SK-N-SH (cell line): ENCODE measurements around the gene TMPRSS13.

Source experiments
- CHD2 ChIP-seq: fragments of 150-350 bp; IDR thresholded peaks from 2 replicates; pipeline ENCODE4 v1.6.1; 2018; ENCODE audit warnings: low read length; ENCODE audit not compliant: partially characterized antibody
- CTCF ChIP-seq: fragments of 200-600 bp; sonication (generic); IDR thresholded peaks from 2 replicates; pipeline ENCODE4 v1.6.1; 2017; ENCODE audit warnings: antibody characterized with exemption, mild to moderate bottlenecking, moderate library complexity
- EP300 ChIP-seq, 2 experiments: IDR thresholded peaks; 2 replicates each; pipeline versions ENCODE4 v1.4.0 to v1.6.1; 2012; ENCODE audit warnings: borderline replicate concordance in 1 of 2, low read depth in 1 of 2, low read length in 1 of 2
- EZH2phosphoT487 ChIP-seq: fragments of 200-600 bp; sonication (generic); IDR thresholded peaks from 2 replicates; pipeline ENCODE4 v1.6.1; 2017; ENCODE audit warnings: low read depth, mixed run types, mild to moderate bottlenecking, antibody characterized with exemption, moderate library complexity, borderline replicate concordance
- FOSL2 ChIP-seq: IDR thresholded peaks from 2 replicates; pipeline ENCODE4 v1.4.0; 2012; ENCODE audit warnings: low read depth, mild to moderate bottlenecking, moderate library complexity, borderline replicate concordance
- GATA2 ChIP-seq: sonication (generic); formaldehyde crosslinking; IDR thresholded peaks from 2 replicates; pipeline ENCODE4 v1.5.0; 2020; ENCODE audit warnings: mild to moderate bottlenecking, missing genetic modification reagents
- IRF3 ChIP-seq: fragments of 150-350 bp; IDR thresholded peaks from 2 replicates; pipeline ENCODE4 v1.6.1; 2016; ENCODE audit warnings: mild to moderate bottlenecking, low read depth, low read length
- MEF2A ChIP-seq: IDR thresholded peaks from 2 replicates; pipeline ENCODE4 v1.4.0; 2012; ENCODE audit warnings: low read depth, borderline replicate concordance
- POLR2AphosphoS5 ChIP-seq: IDR thresholded peaks from 2 replicates; pipeline ENCODE4 v1.6.1; 2012; ENCODE audit warnings: low read depth, low read length
- SIN3A ChIP-seq: IDR thresholded peaks from 2 replicates; pipeline ENCODE4 v1.6.1; 2012; ENCODE audit warnings: low read depth, mild to moderate bottlenecking, low read length, moderate library complexity, borderline replicate concordance
- SMC3 ChIP-seq: IDR thresholded peaks from 2 replicates; pipeline ENCODE4 v1.6.1; 2012; ENCODE audit warnings: low read depth, low read length, improper control_type of control experiment
- TAF1 ChIP-seq: IDR thresholded peaks from 2 replicates; pipeline ENCODE4 v1.6.1; 2012; ENCODE audit warnings: low read depth, mild to moderate bottlenecking, low read length, moderate library complexity, borderline replicate concordance
- USF2 ChIP-seq: fragments of 150-350 bp; IDR thresholded peaks from 2 replicates; pipeline ENCODE4 v1.6.1; 2017; ENCODE audit warnings: antibody characterized with exemption, low read length, low read depth, borderline replicate concordance
- YY1 ChIP-seq: IDR thresholded peaks from 2 replicates; pipeline ENCODE4 v1.4.0; 2012; ENCODE audit warnings: low read depth, mild to moderate bottlenecking

- TF ChIP-seq EP300 (IDR thresholded peaks at IDR 0.05; ENCODE audit: borderline replicate concordance in 1 of 2, low read depth in 1 of 2, low read length in 1 of 2) (no peak), CTCF (no peak), EZH2phosphoT487 (no peak), POLR2AphosphoS5 (no peak), USF2 (no peak), IRF3 (no peak), CHD2 (no peak), SIN3A (no peak), YY1 (no peak), TAF1 (no peak), MEF2A (no peak), GATA2 (CRISPR knock-in tag) (no peak), FOSL2 (no peak), SMC3 (no peak)
Observed at GRCh38 chr11:117859488-117860112, 69.6 kb downstream of the TMPRSS13 start.
